Measurements from ENCODE around the gene PARD6G.

DNA sequence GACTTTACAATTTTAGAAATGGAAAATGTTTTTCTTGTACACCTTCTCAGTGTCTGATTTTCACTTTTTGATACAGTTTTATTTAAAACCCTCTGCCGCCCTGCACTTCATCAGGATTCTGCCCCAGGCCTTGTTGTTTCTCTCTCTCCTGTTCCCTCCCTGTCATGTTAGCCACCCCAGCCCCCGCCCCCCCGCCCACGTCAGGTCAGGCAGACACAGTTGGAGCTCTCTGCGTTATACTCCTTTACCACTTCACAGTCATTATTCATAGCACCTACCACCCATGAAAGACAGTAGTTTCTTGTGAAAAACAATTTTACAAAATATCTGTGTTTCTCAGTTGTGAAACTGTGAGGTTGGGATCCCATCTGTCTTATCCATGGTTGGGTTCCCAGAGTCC lies 116.8 kb downstream of the PARD6G start:
- no peak for TF ChIP-seq ELF4 (IDR thresholded peaks at IDR 0.05)
- TF ChIP-seq FOXM1 (IDR thresholded peaks at IDR 0.05; ENCODE audit: borderline replicate concordance): no peak
- no peak for TF ChIP-seq CTBP1 (IDR thresholded peaks at IDR 0.05; ENCODE audit: borderline replicate concordance)
- no peak for TF ChIP-seq NFRKB (IDR thresholded peaks at IDR 0.05)
- TF ChIP-seq TARDBP (IDR thresholded peaks at IDR 0.05): no peak
- no peak for TF ChIP-seq HDGF (IDR thresholded peaks at IDR 0.05; ENCODE audit: borderline replicate concordance)
- TF ChIP-seq FOXA1 (IDR thresholded peaks at IDR 0.05): no peak
- no peak for TF ChIP-seq BHLHE40 (IDR thresholded peaks at IDR 0.05; ENCODE audit: borderline replicate concordance)
- no peak for TF ChIP-seq SUZ12 (IDR thresholded peaks at IDR 0.05)

Measured in HEK293T (cell line).